Mammary epithelial cell (primary cell): Measurements from ENCODE around the gene RPS5.

ENCODE experiments used
- CTCF ChIP-seq, 2 donors: IDR thresholded peaks in 1 of 2; conservative IDR thresholded peaks in 1 of 2; 2 replicates each; pipeline ENCODE4 v1.5.1; 2011 to 2012; ENCODE audit warnings: inconsistent platforms in 2 of 2, low read length in 2 of 2, mild to moderate bottlenecking in 2 of 2, control low read depth in 1 of 2, low read depth in 1 of 2; ENCODE audit not compliant: insufficient read depth in 1 of 2; ENCODE audit errors: extremely low read depth in 1 of 2
- EZH2 ChIP-seq: IDR thresholded peaks from 2 replicates; pipeline ENCODE4 v1.6.1; 2012; ENCODE audit warnings: low read length, inconsistent platforms, borderline replicate concordance

GRCh38 chr19:58407658-58408151, 20.6 kb downstream of the RPS5 start:
- TF ChIP-seq CTCF (conservative IDR thresholded peaks at IDR 0.05 in 1 of 2, IDR thresholded peaks at IDR 0.05 in 1 of 2; ENCODE audit: extremely low read depth in 1 of 2, insufficient read depth in 1 of 2, low read depth in 1 of 2, low read length in 2 of 2), result no peak
- no peak for TF ChIP-seq EZH2
